Keratinocyte (primary cell): ENCODE data around the gene TMEM26. TPM values are rescaled to one million over a fixed set of nuclear protein-coding genes. Genes with fewer than 3 reads are reported as not detected.

Experiments
- DNase-seq: peaks from one replicate; pipeline ENCODE4 v3.0.0-alpha.2; 2011; ENCODE audit warnings: low read depth, missing footprints, low spot score
- FAIRE-seq: peaks from 2 replicates; lab custom pipeline; 2011; peaks lifted over from hg19 to GRCh38; lab: Jason Lieb, UNC
- H2AFZ ChIP-seq: 2 replicates; pipeline ENCODE4 v1.6.0; 2012; ENCODE audit warnings: low read length, control low read depth, inconsistent platforms; ENCODE audit not compliant: control insufficient read depth
- H3K27ac ChIP-seq: 2 replicates; pipeline ENCODE4 v1.5.1; 2011; ENCODE audit warnings: low read length; ENCODE audit not compliant: control insufficient read depth, insufficient read depth
- H3K27me3 ChIP-seq: 3 replicates; pipeline ENCODE4 v1.6.0; 2011; ENCODE audit warnings: low read length; ENCODE audit not compliant: control insufficient read depth, insufficient read depth; ENCODE audit errors: extremely low read depth
- H3K36me3 ChIP-seq, 2 experiments: 2 replicates in 1 of 2; 3 replicates in 1 of 2; pipeline ENCODE4 v1.5.1; 2011; ENCODE audit warnings: low read length in 2 of 2, mild to moderate bottlenecking in 1 of 2; ENCODE audit not compliant: control insufficient read depth in 2 of 2, insufficient read depth in 2 of 2; ENCODE audit errors: extremely low read depth in 1 of 2
- H3K4me1 ChIP-seq: 3 replicates; pipeline ENCODE4 v1.5.1; 2011; ENCODE audit warnings: low read length; ENCODE audit not compliant: control insufficient read depth, insufficient read depth; ENCODE audit errors: extremely low read depth
- H3K4me2 ChIP-seq: 3 replicates; pipeline ENCODE4 v1.6.0; 2011; ENCODE audit warnings: low read depth, low read length; ENCODE audit not compliant: control insufficient read depth, insufficient read depth; ENCODE audit errors: extremely low read depth
- H3K4me3 ChIP-seq, 3 experiments: fragments of 200-600 bp in 1 of 3; sonication (generic) in 1 of 3; 2 replicates in 2 of 3; 3 replicates in 1 of 3; pipeline ENCODE4 v1.5.1; 2011 to 2016; ENCODE audit warnings: low read length in 3 of 3, mild to moderate bottlenecking in 3 of 3, control low read depth in 2 of 3, inconsistent platforms in 1 of 3, low read depth in 1 of 3, mixed read lengths in 1 of 3, mixed run types in 1 of 3, moderate library complexity in 1 of 3; ENCODE audit not compliant: control insufficient read depth in 2 of 3, insufficient read depth in 2 of 3; ENCODE audit errors: extremely low read depth in 1 of 3
- H3K79me2 ChIP-seq: 2 replicates; pipeline ENCODE4 v1.6.0; 2012; ENCODE audit warnings: low read length; ENCODE audit not compliant: control insufficient read depth, insufficient read depth
- H3K9ac ChIP-seq: 3 replicates; pipeline ENCODE4 v1.6.0; 2011; ENCODE audit warnings: low read length; ENCODE audit not compliant: control insufficient read depth, insufficient read depth; ENCODE audit errors: extremely low read depth
- H3K9me1 ChIP-seq: 3 replicates; pipeline ENCODE4 v1.6.0; 2011; ENCODE audit warnings: low read length; ENCODE audit not compliant: control insufficient read depth, insufficient read depth; ENCODE audit errors: extremely low read depth
- H3K9me3 ChIP-seq: 2 replicates; pipeline ENCODE4 v1.5.1; 2012; ENCODE audit warnings: low read depth, low read length; ENCODE audit not compliant: control insufficient read depth
- H4K20me1 ChIP-seq: 3 replicates; pipeline ENCODE4 v1.6.0; 2011; ENCODE audit warnings: low read length; ENCODE audit not compliant: control insufficient read depth, insufficient read depth; ENCODE audit errors: extremely low read depth
- CTCF ChIP-seq, 3 experiments: IDR thresholded peaks in 1 of 3; conservative IDR thresholded peaks in 1 of 3; optimal IDR thresholded peaks in 1 of 3; 2 replicates in 2 of 3; 3 replicates in 1 of 3; pipeline versions ENCODE3 to v1.5.1; 2011; ENCODE audit warnings: low read length in 3 of 3, mild to moderate bottlenecking in 3 of 3, moderate library complexity in 2 of 3, control low read depth in 1 of 3, inconsistent platforms in 1 of 3; ENCODE audit not compliant: insufficient read depth in 2 of 3; ENCODE audit errors: extremely low read depth in 1 of 3
- EZH2 ChIP-seq: IDR thresholded peaks from one replicate; pipeline ENCODE4 v1.6.1; 2012; ENCODE audit warnings: inconsistent platforms, mild to moderate bottlenecking, low read length, moderate library complexity
- dilution Hi-C: fragments of 300-500 bp; cut with MboI; formaldehyde crosslinking; loops from one replicate; pipeline ENCODE4 v1.7.0; 2020; ENCODE audit warnings: low sequenced_read_pairs; ENCODE audit not compliant: extremely low pct_ligation_motif_present
- polyA plus RNA-seq, 5 experiments: library from polyadenylated mRNA; depleted of rRNA in 3 of 5; stranded (reverse) in 3 of 5; stranded (forward) in 1 of 5; unstranded in 1 of 5; fragments of >200 nt; gene quantifications; 1 replicate in 1 of 5; 2 replicates in 3 of 5; 3 replicates in 1 of 5; pipeline versions ENCODE4 v1.2.1 to v1.2.3, GENCODE V29; 2011 to 2012; ENCODE audit warnings: missing spikeins in 2 of 5, low read depth in 1 of 5, low replicate concordance in 1 of 5

TMEM26 gene
- polyA plus RNA-seq, 1 donor (not counting 4 experiments of a cell fraction or from before 2014, with no cell fraction given) = not detected

GRCh38 chr10:61486738-61487396, 33.7 kb upstream of the TMEM26 start:
- TF ChIP-seq EZH2 (no peak), CTCF (optimal IDR thresholded peaks at IDR 0.05 in 1 of 3, IDR thresholded peaks at IDR 0.05 in 1 of 3, conservative IDR thresholded peaks at IDR 0.05 in 1 of 3; ENCODE audit: extremely low read depth in 1 of 3, insufficient read depth in 2 of 3, low read length in 3 of 3) (no peak)
- dilution Hi-C loops = no loop called here
- no peak overlapping the region for H2AFZ ChIP-seq

GRCh38 chr10:61486251-61486650, 33.1 kb upstream of the TMEM26 start:
- H2AFZ ChIP-seq = no peak overlapping the region

More at GRCh38 chr10:61486738-61487396, 33.7 kb upstream of the TMEM26 start:
- Histone ChIP-seq H3K36me3 (no peaks in the 10 kb centered on the region), H3K4me3 (no peak overlapping the region), H3K9me1 (no peaks in the 10 kb centered on the region), H3K4me2 (no peak overlapping the region), H3K79me2 (no peaks in the 10 kb centered on the region), H3K4me1 (no peaks in the 10 kb centered on the region), H3K9ac (no peak overlapping the region), H3K9me3 (no peaks in the 10 kb centered on the region), H3K27me3 (no peaks in the 10 kb centered on the region), H3K27ac (no peak overlapping the region), H4K20me1 (no peaks in the 10 kb centered on the region)
- no peak for FAIRE-seq
- no peak for DNase-seq

More at GRCh38 chr10:61486251-61486650, 33.1 kb upstream of the TMEM26 start:
- Histone ChIP-seq H3K27me3 (no peaks in the 10 kb centered on the region), H3K4me2 (no peak overlapping the region), H3K36me3 (no peaks in the 10 kb centered on the region), H3K27ac (no peak overlapping the region), H3K9me3 (no peaks in the 10 kb centered on the region), H3K4me1 (no peaks in the 10 kb centered on the region), H4K20me1 (no peaks in the 10 kb centered on the region), H3K4me3 (no peak overlapping the region), H3K79me2 (no peaks in the 10 kb centered on the region), H3K9me1 (no peaks in the 10 kb centered on the region), H3K9ac (no peak overlapping the region)
- dilution Hi-C loops = no loop called here
- DNase-seq = no peak
- FAIRE-seq = no peak
- no peak for TF ChIP-seq CTCF (optimal IDR thresholded peaks at IDR 0.05 in 1 of 3, IDR thresholded peaks at IDR 0.05 in 1 of 3, conservative IDR thresholded peaks at IDR 0.05 in 1 of 3; ENCODE audit: extremely low read depth in 1 of 3, insufficient read depth in 2 of 3, low read length in 3 of 3)
- TF ChIP-seq EZH2 = no peak
